Measurements from ENCODE around the gene ATP6AP1. TPM values are rescaled to one million over a fixed set of nuclear protein-coding genes. Genes with fewer than 3 reads are reported as not detected.

The ATP6AP1 gene
- total RNA-seq, 1 donor from 2014 or later = 153 TPM

GRCh38 chrX:154403858-154404257 lies 24.6 kb upstream of the ATP6AP1 start:
- no peak for FAIRE-seq
- H3K4me1 ChIP-seq (ENCODE audit: insufficient read depth, low read length) = peaks cover 10% of the 10 kb centered on the region

GRCh38 chrX:154404625-154405192 lies 23.8 kb upstream of the ATP6AP1 start:
- no peak for DNase-seq (ENCODE audit: low read depth)
- peaks cover 9% of the 10 kb centered on the region for H3K4me1 Mint-ChIP-seq (ENCODE audit: low read depth, unreplicated experiment)

More at GRCh38 chrX:154403858-154404257, 24.6 kb upstream of the ATP6AP1 start:
- peaks cover 14% of the 10 kb centered on the region for H3K36me3 ChIP-seq (ENCODE audit: insufficient read depth, low read length)
- H3K36me3 Mint-ChIP-seq (ENCODE audit: low read depth, unreplicated experiment) = peaks cover 8% of the 10 kb centered on the region
- no peak overlapping the region for H2AFZ ChIP-seq (ENCODE audit: low read depth, low read length)
- H3K4me3 ChIP-seq (ENCODE audit: insufficient read depth, low read depth, low read length) = no peak overlapping the region
- H3K79me2 ChIP-seq (ENCODE audit: insufficient read depth, low read length) = peaks cover 23% of the 10 kb centered on the region
- H3K27me3 Mint-ChIP-seq (ENCODE audit: low read depth, unreplicated experiment) = no peaks in the 10 kb centered on the region
- no peaks in the 10 kb centered on the region for H3K9me3 ChIP-seq (ENCODE audit: insufficient read depth, low read depth, low read length)
- H3K27me3 ChIP-seq (ENCODE audit: insufficient read depth, low read length) = no peaks in the 10 kb centered on the region
- peaks cover 36% of the 10 kb centered on the region for H4K20me1 ChIP-seq (ENCODE audit: insufficient read depth, low read length)
- no peaks in the 10 kb centered on the region for H3K9me3 Mint-ChIP-seq (ENCODE audit: unreplicated experiment)
- no peak overlapping the region for H3K4me3 Mint-ChIP-seq (ENCODE audit: unreplicated experiment)
- no peak overlapping the region for H3K27ac Mint-ChIP-seq (ENCODE audit: unreplicated experiment)
- H3K27ac ChIP-seq (ENCODE audit: low read depth, low read length) = no peak overlapping the region
- TF ChIP-seq CTCF (IDR thresholded peaks at IDR 0.05; ENCODE audit: insufficient read depth, low read depth, low read length) = no peak
- TF ChIP-seq EZH2 (IDR thresholded peaks at IDR 0.05; ENCODE audit: insufficient read depth, low read length) = no peak
- no peak for DNase-seq (ENCODE audit: low read depth)
- H3K4me2 ChIP-seq (ENCODE audit: low read length) = no peak overlapping the region
- H3K9ac ChIP-seq (ENCODE audit: low read length) = no peak overlapping the region
- H3K4me1 Mint-ChIP-seq (ENCODE audit: low read depth, unreplicated experiment) = peaks cover 7% of the 10 kb centered on the region

More at GRCh38 chrX:154404625-154405192, 23.8 kb upstream of the ATP6AP1 start:
- TF ChIP-seq CTCF (IDR thresholded peaks at IDR 0.05; ENCODE audit: insufficient read depth, low read depth, low read length) (no peak), EZH2 (IDR thresholded peaks at IDR 0.05; ENCODE audit: insufficient read depth, low read length) (no peak)
- Histone ChIP-seq H3K4me2 (ENCODE audit: low read length) (no peak overlapping the region), H3K9ac (ENCODE audit: low read length) (no peak overlapping the region), H2AFZ (ENCODE audit: low read depth, low read length) (no peak overlapping the region), H3K4me1 (ENCODE audit: insufficient read depth, low read length) (peaks cover 14% of the 10 kb centered on the region), H3K27ac (ENCODE audit: low read depth, low read length) (no peak overlapping the region), H3K79me2 (ENCODE audit: insufficient read depth, low read length) (peaks cover 20% of the 10 kb centered on the region), H3K9me3 (ENCODE audit: insufficient read depth, low read depth, low read length) (no peaks in the 10 kb centered on the region), H3K36me3 (ENCODE audit: insufficient read depth, low read length) (peaks cover 5% of the 10 kb centered on the region), H4K20me1 (ENCODE audit: insufficient read depth, low read length) (peaks cover 27% of the 10 kb centered on the region), H3K27me3 (ENCODE audit: insufficient read depth, low read length) (no peaks in the 10 kb centered on the region), H3K4me3 (ENCODE audit: insufficient read depth, low read depth, low read length) (no peak overlapping the region)
- Mint-ChIP-seq H3K4me3 (ENCODE audit: unreplicated experiment) (peak overlapping the region; percentile 27), H3K27me3 (ENCODE audit: low read depth, unreplicated experiment) (no peaks in the 10 kb centered on the region), H3K9me3 (ENCODE audit: unreplicated experiment) (no peaks in the 10 kb centered on the region), H3K36me3 (ENCODE audit: low read depth, unreplicated experiment) (peaks cover 2% of the 10 kb centered on the region), H3K27ac (ENCODE audit: unreplicated experiment) (no peak overlapping the region)
- FAIRE-seq = no peak
